HL-60 (cell line): ENCODE data around the gene BMAL1.
A peak's percentile ranks its signal among the peaks of the same experiment; 100 is the strongest.

Experiments
- DNase-seq, 2 experiments: peaks; one replicate each; pipeline ENCODE4 v3.0.0-alpha.2; 2010 to 2020; ENCODE audit warnings: low read depth in 1 of 2, low spot score in 1 of 2
- H3K27ac ChIP-seq: fragments of 250-450 bp; sonication (Bioruptor Pico); replicated peaks from 2 replicates; pipeline ENCODE4 v1.5.1; 2020; ENCODE audit warnings: mild to moderate bottlenecking, moderate library complexity
- H3K27me3 ChIP-seq: fragments of 250-450 bp; sonication (Bioruptor Pico); 2 replicates; pipeline ENCODE4 v1.5.1; 2021; ENCODE audit warnings: mild to moderate bottlenecking, moderate library complexity; ENCODE audit not compliant: insufficient read depth, poor library complexity, severe bottlenecking
- H3K4me3 ChIP-seq: replicated peaks from 2 replicates; pipeline ENCODE4 v1.5.1; 2011; ENCODE audit warnings: mild to moderate bottlenecking, control low read depth, low read length; ENCODE audit not compliant: insufficient read depth
- GABPA ChIP-seq: IDR thresholded peaks from 2 replicates; pipeline ENCODE4 v1.6.1; 2012; ENCODE audit warnings: low read depth
- POLR2AphosphoS5 ChIP-seq: IDR thresholded peaks from 2 replicates; pipeline ENCODE4 v1.6.1; 2012; ENCODE audit warnings: low read depth
- SPI1 ChIP-seq: IDR thresholded peaks from 2 replicates; pipeline ENCODE4 v1.6.1; 2012; ENCODE audit warnings: low read depth, mild to moderate bottlenecking, borderline replicate concordance
- TF ChIP-seq, protein P1 (sequence below): IDR thresholded peaks from 2 replicates; pipeline ENCODE4 v1.6.1; 2012; ENCODE audit warnings: low read depth; ENCODE audit not compliant: insufficient replicate concordance
- TF ChIP-seq, protein P2 (sequence below): IDR thresholded peaks from one replicate; pipeline ENCODE4 v1.5.1; 2011; ENCODE audit warnings: low read length, control low read depth, inconsistent platforms; ENCODE audit not compliant: insufficient read depth

BMAL1 gene

DNA sequence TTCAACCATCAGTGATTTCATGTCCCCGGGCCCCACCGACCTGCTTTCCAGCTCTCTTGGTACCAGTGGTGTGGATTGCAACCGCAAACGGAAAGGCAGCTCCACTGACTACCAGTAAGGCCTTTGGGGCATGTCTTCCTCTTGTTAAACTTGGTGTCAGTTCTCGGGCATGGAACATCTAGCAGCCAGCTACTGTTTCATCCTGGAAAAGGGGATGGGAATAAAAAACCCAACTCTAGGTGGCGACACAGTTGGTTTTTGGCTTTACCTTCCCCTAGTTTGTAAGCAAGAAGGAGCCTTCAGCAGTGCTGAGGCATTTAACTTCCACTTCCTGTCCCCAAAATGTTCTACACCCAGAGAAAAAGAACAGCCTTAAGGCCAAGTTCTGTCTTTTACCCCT, 76.7 kb downstream of the BMAL1 start:
- no peak overlapping the region for H3K27ac ChIP-seq
- no peak overlapping the region for H3K4me3 ChIP-seq
- DNase-seq, result peak; percentile 11 to 39
- TF ChIP-seq GABPA (no peak), SPI1 (peak; percentile 36; the same call in 1 of the 2 replicates), POLR2AphosphoS5 (no peak)
- TF ChIP-seq, protein P1, sequence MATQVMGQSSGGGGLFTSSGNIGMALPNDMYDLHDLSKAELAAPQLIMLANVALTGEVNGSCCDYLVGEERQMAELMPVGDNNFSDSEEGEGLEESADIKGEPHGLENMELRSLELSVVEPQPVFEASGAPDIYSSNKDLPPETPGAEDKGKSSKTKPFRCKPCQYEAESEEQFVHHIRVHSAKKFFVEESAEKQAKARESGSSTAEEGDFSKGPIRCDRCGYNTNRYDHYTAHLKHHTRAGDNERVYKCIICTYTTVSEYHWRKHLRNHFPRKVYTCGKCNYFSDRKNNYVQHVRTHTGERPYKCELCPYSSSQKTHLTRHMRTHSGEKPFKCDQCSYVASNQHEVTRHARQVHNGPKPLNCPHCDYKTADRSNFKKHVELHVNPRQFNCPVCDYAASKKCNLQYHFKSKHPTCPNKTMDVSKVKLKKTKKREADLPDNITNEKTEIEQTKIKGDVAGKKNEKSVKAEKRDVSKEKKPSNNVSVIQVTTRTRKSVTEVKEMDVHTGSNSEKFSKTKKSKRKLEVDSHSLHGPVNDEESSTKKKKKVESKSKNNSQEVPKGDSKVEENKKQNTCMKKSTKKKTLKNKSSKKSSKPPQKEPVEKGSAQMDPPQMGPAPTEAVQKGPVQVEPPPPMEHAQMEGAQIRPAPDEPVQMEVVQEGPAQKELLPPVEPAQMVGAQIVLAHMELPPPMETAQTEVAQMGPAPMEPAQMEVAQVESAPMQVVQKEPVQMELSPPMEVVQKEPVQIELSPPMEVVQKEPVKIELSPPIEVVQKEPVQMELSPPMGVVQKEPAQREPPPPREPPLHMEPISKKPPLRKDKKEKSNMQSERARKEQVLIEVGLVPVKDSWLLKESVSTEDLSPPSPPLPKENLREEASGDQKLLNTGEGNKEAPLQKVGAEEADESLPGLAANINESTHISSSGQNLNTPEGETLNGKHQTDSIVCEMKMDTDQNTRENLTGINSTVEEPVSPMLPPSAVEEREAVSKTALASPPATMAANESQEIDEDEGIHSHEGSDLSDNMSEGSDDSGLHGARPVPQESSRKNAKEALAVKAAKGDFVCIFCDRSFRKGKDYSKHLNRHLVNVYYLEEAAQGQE, result no peak
- TF ChIP-seq, protein P2, sequence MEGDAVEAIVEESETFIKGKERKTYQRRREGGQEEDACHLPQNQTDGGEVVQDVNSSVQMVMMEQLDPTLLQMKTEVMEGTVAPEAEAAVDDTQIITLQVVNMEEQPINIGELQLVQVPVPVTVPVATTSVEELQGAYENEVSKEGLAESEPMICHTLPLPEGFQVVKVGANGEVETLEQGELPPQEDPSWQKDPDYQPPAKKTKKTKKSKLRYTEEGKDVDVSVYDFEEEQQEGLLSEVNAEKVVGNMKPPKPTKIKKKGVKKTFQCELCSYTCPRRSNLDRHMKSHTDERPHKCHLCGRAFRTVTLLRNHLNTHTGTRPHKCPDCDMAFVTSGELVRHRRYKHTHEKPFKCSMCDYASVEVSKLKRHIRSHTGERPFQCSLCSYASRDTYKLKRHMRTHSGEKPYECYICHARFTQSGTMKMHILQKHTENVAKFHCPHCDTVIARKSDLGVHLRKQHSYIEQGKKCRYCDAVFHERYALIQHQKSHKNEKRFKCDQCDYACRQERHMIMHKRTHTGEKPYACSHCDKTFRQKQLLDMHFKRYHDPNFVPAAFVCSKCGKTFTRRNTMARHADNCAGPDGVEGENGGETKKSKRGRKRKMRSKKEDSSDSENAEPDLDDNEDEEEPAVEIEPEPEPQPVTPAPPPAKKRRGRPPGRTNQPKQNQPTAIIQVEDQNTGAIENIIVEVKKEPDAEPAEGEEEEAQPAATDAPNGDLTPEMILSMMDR, result peak; percentile 27
- no peaks in the 10 kb centered on the region for H3K27me3 ChIP-seq

DNA sequence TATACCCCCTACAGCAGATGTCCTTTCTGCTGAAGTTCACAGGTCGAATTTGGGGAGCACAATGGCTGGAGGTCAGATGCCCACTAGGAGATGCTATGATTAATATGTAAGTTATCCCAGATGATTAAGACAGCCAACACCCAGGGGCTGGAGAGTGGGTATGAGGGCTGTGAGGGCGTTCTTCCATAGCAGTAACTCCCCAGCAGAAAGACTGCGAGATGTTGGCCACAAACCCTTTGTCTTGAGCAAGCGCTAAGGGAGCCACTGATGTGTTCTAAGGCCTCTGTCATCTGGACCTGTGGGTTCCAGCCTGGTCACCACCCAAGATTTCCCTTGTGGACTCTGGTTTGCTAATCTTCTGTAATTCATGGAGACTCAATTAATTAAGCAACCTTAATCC, 77.6 kb downstream of the BMAL1 start:
- no peak for DNase-seq
- Histone ChIP-seq H3K4me3 (no peak overlapping the region), H3K27ac (no peak overlapping the region), H3K27me3 (no peaks in the 10 kb centered on the region)
- no peak for TF ChIP-seq POLR2AphosphoS5
- TF ChIP-seq SPI1, result no peak
- TF ChIP-seq GABPA, result no peak

DNA sequence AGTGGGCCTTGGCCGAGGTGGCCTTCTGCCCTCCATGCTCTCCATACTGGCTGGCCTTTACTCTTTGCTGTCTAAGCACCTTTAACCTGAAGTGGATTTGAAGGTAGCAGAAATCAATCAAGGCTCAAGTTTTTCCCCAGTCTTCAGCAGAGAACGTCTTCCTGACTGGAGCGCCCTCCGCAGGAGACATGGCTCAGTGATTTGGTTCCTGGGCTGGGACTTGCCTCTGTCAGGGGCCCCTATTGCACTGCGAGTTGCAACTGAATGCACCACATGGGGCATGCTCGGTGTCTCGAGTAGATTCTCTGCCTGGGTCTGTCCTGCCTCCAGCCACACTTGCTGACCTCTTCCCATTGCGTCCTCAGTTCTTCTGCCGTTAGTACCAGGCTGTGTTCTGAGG, 79.6 kb downstream of the BMAL1 start:
- Histone ChIP-seq H3K4me3 (no peak overlapping the region), H3K27me3 (no peaks in the 10 kb centered on the region), H3K27ac (no peak overlapping the region)
- no peak for TF ChIP-seq SPI1
- no peak for TF ChIP-seq GABPA
- TF ChIP-seq, protein P1, result no peak
- no peak for TF ChIP-seq POLR2AphosphoS5
- TF ChIP-seq, protein P2, result no peak
- no peak for DNase-seq

- H3K4me3 ChIP-seq, result no peak overlapping the region
- no peak overlapping the region for H3K27ac ChIP-seq
- no peak for DNase-seq
- no peak for TF ChIP-seq GABPA
- TF ChIP-seq, protein P2, result no peak
- no peak for TF ChIP-seq POLR2AphosphoS5
- TF ChIP-seq, protein P1, result no peak
- TF ChIP-seq SPI1, result no peak
- no peaks in the 10 kb centered on the region for H3K27me3 ChIP-seq
Measured at GRCh38 chr11:13358596-13359270, 81.1 kb downstream of the BMAL1 start.
